Measurements from ENCODE around the gene RLN3. TPM values are rescaled to one million over a fixed set of nuclear protein-coding genes. Genes with fewer than 3 reads are reported as not detected.

The RLN3 gene
- not detected for total RNA-seq

GRCh38 chr19:14027856-14028450 lies at the start of gene RLN3:
RLN3 (plus strand) TSS chr19:14028148; CDS start chr19:14028205, 57 bp downstream.
- DNase-seq (ENCODE audit: low spot score) (no peak), ATAC-seq (no peak)
- intact Hi-C loops (cut with DNase I): no loop called here

GRCh38 chr19:13978351-13979243 lies 49.4 kb upstream of the RLN3 start:
- DNase-seq (ENCODE audit: low spot score): peak; percentile 85

GRCh38 chr19:13979244-13979615 lies 48.7 kb upstream of the RLN3 start:
- DNase-seq (ENCODE audit: low spot score): no peak
- ATAC-seq: peak; percentile 21
- intact Hi-C loops (cut with DNase I): no loop called here

More at GRCh38 chr19:13978351-13979243, 49.4 kb upstream of the RLN3 start:
- peak; percentile 80 for ATAC-seq
- intact Hi-C loops (cut with DNase I): no loop called here

GRCh38 chr19:13979686-13980085 lies 48.3 kb upstream of the RLN3 start:
- intact Hi-C loops (cut with DNase I): no loop called here
- DNase-seq (ENCODE audit: low spot score) (no peak), ATAC-seq (no peak)

- DNase-seq (ENCODE audit: low spot score) (no peak), ATAC-seq (no peak)
- intact Hi-C loops (cut with DNase I): no loop called here
These were observed 47.6 kb upstream of the RLN3 start for GRCh38 chr19:13980340-13980739.

- DNase-seq (ENCODE audit: low spot score) (no peak), ATAC-seq (no peak)
- intact Hi-C loops (cut with DNase I): no loop called here
These were observed 46.9 kb upstream of the RLN3 start for GRCh38 chr19:13981021-13981420.

GRCh38 chr19:13981467-13981866 lies 46.5 kb upstream of the RLN3 start:
- intact Hi-C loops (cut with DNase I): no loop called here
- DNase-seq (ENCODE audit: low spot score) (no peak), ATAC-seq (no peak)

GRCh38 chr19:13981988-13982501 lies 45.9 kb upstream of the RLN3 start:
- DNase-seq (ENCODE audit: low spot score) (no peak), ATAC-seq (no peak)
- intact Hi-C loops (cut with DNase I): no loop called here

- no peak for DNase-seq (ENCODE audit: low spot score)
- intact Hi-C loops (cut with DNase I): no loop called here
- ATAC-seq: no peak
These were observed 45.2 kb upstream of the RLN3 start for GRCh38 chr19:13982773-13983172.

- ATAC-seq (no peak), DNase-seq (ENCODE audit: low spot score) (no peak)
- intact Hi-C loops (cut with DNase I): no loop called here
These were observed 44.6 kb upstream of the RLN3 start for GRCh38 chr19:13983213-13983889.

GRCh38 chr19:13984186-13984585 lies 43.8 kb upstream of the RLN3 start:
- ATAC-seq (no peak), DNase-seq (ENCODE audit: low spot score) (no peak)
- intact Hi-C loops (cut with DNase I): no loop called here

- intact Hi-C loops (cut with DNase I): no loop called here
- no peak for DNase-seq (ENCODE audit: low spot score)
- no peak for ATAC-seq
These were observed 42.8 kb upstream of the RLN3 start for GRCh38 chr19:13984875-13985741.

- ATAC-seq: peak; percentile 14
- intact Hi-C loops (cut with DNase I): no loop called here
- DNase-seq (ENCODE audit: low spot score): no peak
These were observed 42.1 kb upstream of the RLN3 start for GRCh38 chr19:13985771-13986347.

- intact Hi-C loops (cut with DNase I): no loop called here
- DNase-seq (ENCODE audit: low spot score) (peak; percentile 88), ATAC-seq (peak; percentile 83)
These were observed 41.5 kb upstream of the RLN3 start for GRCh38 chr19:13986348-13986904.

- DNase-seq (ENCODE audit: low spot score) (no peak), ATAC-seq (peak; percentile 38)
- intact Hi-C loops (cut with DNase I): no loop called here
These were observed 40.7 kb upstream of the RLN3 start for GRCh38 chr19:13987101-13987890.

GRCh38 chr19:13989487-13989886 lies 38.5 kb upstream of the RLN3 start:
- ATAC-seq: no peak
- intact Hi-C loops (cut with DNase I): no loop called here
- no peak for DNase-seq (ENCODE audit: low spot score)

GRCh38 chr19:13990085-13990484 lies 37.9 kb upstream of the RLN3 start:
- no peak for ATAC-seq
- intact Hi-C loops (cut with DNase I): no loop called here
- DNase-seq (ENCODE audit: low spot score): no peak

Data from sciatic nerve (tissue), 2 donors.